Endodermal cell (in vitro differentiated cells): ENCODE data around the gene KLHL41. TPM values are rescaled to one million over a fixed set of nuclear protein-coding genes. Genes with fewer than 3 reads are reported as not detected.

Source experiments
- DNase-seq: peaks from one replicate; pipeline ENCODE4 v3.0.0-alpha.2; 2017
- H3K27ac ChIP-seq: 2 replicates; pipeline ENCODE4 v1.5.1; 2013; ENCODE audit warnings: mild to moderate bottlenecking, low read depth, low read length, moderate library complexity
- H3K27me3 ChIP-seq: 2 replicates; pipeline ENCODE4 v1.6.1; 2013; ENCODE audit warnings: mild to moderate bottlenecking, low read length, moderate library complexity; ENCODE audit not compliant: insufficient read depth, control insufficient read depth, poor library complexity, severe bottlenecking
- H3K36me3 ChIP-seq: 2 replicates; pipeline ENCODE4 v1.7.0; 2013; ENCODE audit warnings: mild to moderate bottlenecking, low read length, moderate library complexity; ENCODE audit not compliant: control insufficient read depth, insufficient read depth
- H3K4me1 ChIP-seq: one replicate; pipeline ENCODE4 v1.7.0; 2013; ENCODE audit warnings: low read length; ENCODE audit not compliant: control insufficient read depth, insufficient read depth
- H3K4me3 ChIP-seq: 2 replicates; pipeline ENCODE4 v1.5.1; 2013; ENCODE audit warnings: mild to moderate bottlenecking, low read length, moderate library complexity
- H3K9ac ChIP-seq: 2 replicates; pipeline ENCODE4 v1.6.1; 2013; ENCODE audit warnings: mild to moderate bottlenecking, low read length, moderate library complexity; ENCODE audit not compliant: poor library complexity, severe bottlenecking; ENCODE audit errors: extremely low read depth
- H3K9me3 ChIP-seq: 2 replicates; pipeline ENCODE4 v1.6.1; 2013; ENCODE audit warnings: mild to moderate bottlenecking, low read length, moderate library complexity; ENCODE audit not compliant: control insufficient read depth
- H3K27ac Mint-ChIP-seq: 2 replicates; pipeline ENCODE4 v1.8.0; 2020; ENCODE audit warnings: mixed read lengths
- H3K27me3 Mint-ChIP-seq: 2 replicates; pipeline ENCODE4 v1.8.0; 2021; ENCODE audit warnings: mild to moderate bottlenecking, mixed read lengths; ENCODE audit not compliant: insufficient read depth
- H3K36me3 Mint-ChIP-seq: 2 replicates; pipeline ENCODE4 v1.8.0; 2020; ENCODE audit warnings: low read depth, mixed read lengths
- H3K4me1 Mint-ChIP-seq: 2 replicates; pipeline ENCODE4 v1.8.0; 2020; ENCODE audit warnings: mixed read lengths
- H3K4me3 Mint-ChIP-seq: 2 replicates; pipeline ENCODE4 v1.8.0; 2020; ENCODE audit warnings: mild to moderate bottlenecking, moderate library complexity, mixed read lengths
- H3K9me3 Mint-ChIP-seq: 2 replicates; pipeline ENCODE4 v1.8.0; 2020; ENCODE audit warnings: mild to moderate bottlenecking, mixed read lengths
- WGBS, 2 experiments: methylation state at CpG; one replicate each; pipeline versions ENCODE4 v1.1.5 to v1.1.7; 2013; ENCODE audit warnings: missing lambda C conversion rate in 2 of 2, mixed read lengths in 1 of 2; ENCODE audit not compliant: insufficient coverage in 1 of 2, insufficient read length in 1 of 2; 5-methylcytosine and 5-hydroxymethylcytosine counted together
- total RNA-seq, 2 donors: library from RNA; stranded (reverse); fragmentation: NEBNext Ultra II Directional in 1 of 2; extraction: Animal tissue kit (Norgen Biotek cat#: 25700) in 1 of 2; gene quantifications; 2 replicates in 1 of 2; 3 replicates in 1 of 2; pipeline ENCODE4 v1.2.1, GENCODE V29; 2021
- TF ChIP-seq, protein P1 (sequence below): fragments of 200-600 bp; sonication (generic); conservative IDR thresholded peaks from 2 replicates; pipeline ENCODE4 v1.5.0; 2021; ENCODE audit warnings: antibody characterized with exemption, mild to moderate bottlenecking

Gene KLHL41
- total RNA-seq, 2 donors from 2014 or later, result not detected

DNA sequence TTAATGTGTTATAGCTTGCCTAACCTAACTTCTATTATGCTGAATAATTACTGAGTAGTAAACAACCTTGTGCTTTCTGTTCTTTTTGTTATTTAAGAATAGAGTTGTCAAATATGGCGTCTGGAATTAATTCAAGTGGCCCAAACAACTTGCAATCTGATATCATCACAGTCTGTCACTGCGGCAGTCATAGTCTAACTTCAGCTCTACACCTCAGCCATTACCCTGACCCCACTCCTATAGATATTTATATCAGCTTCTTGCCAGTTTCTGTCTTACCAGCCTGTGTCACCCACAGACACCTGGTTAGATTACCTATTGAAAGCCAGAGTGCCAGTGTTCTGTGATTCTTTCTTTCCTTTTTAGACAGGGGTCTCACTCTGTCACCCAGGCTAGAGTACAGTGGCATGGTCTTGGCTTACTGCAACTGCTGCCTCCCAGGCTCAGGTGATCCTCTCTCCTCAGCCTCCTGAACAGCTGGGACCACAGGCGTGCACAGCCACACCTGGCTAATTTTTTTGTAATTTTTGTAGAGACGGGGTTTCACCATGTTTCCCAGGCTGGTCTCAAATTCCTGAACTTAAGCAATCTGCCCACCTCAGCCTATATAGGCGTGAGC lies 14.1 kb upstream of the KLHL41 start:
- Histone ChIP-seq H3K36me3 (no peaks in the 10 kb centered on the region), H3K4me3 (no peak overlapping the region), H3K4me1 (no peaks in the 10 kb centered on the region), H3K27me3 (no peaks in the 10 kb centered on the region), H3K9ac (no peak overlapping the region), H3K27ac (no peak overlapping the region), H3K9me3 (peaks cover 6% of the 10 kb centered on the region)
- 93 to 94% methylated on average over 3 to 5 of the region's 5 CpGs for WGBS, 2 experiments
- Mint-ChIP-seq H3K27me3 (no peaks in the 10 kb centered on the region), H3K4me1 (no peaks in the 10 kb centered on the region), H3K36me3 (peaks cover 4% of the 10 kb centered on the region), H3K4me3 (no peak overlapping the region), H3K27ac (no peak overlapping the region), H3K9me3 (no peaks in the 10 kb centered on the region)
- no peak for DNase-seq
- TF ChIP-seq, protein P1, sequence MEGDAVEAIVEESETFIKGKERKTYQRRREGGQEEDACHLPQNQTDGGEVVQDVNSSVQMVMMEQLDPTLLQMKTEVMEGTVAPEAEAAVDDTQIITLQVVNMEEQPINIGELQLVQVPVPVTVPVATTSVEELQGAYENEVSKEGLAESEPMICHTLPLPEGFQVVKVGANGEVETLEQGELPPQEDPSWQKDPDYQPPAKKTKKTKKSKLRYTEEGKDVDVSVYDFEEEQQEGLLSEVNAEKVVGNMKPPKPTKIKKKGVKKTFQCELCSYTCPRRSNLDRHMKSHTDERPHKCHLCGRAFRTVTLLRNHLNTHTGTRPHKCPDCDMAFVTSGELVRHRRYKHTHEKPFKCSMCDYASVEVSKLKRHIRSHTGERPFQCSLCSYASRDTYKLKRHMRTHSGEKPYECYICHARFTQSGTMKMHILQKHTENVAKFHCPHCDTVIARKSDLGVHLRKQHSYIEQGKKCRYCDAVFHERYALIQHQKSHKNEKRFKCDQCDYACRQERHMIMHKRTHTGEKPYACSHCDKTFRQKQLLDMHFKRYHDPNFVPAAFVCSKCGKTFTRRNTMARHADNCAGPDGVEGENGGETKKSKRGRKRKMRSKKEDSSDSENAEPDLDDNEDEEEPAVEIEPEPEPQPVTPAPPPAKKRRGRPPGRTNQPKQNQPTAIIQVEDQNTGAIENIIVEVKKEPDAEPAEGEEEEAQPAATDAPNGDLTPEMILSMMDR, result no peak

DNA sequence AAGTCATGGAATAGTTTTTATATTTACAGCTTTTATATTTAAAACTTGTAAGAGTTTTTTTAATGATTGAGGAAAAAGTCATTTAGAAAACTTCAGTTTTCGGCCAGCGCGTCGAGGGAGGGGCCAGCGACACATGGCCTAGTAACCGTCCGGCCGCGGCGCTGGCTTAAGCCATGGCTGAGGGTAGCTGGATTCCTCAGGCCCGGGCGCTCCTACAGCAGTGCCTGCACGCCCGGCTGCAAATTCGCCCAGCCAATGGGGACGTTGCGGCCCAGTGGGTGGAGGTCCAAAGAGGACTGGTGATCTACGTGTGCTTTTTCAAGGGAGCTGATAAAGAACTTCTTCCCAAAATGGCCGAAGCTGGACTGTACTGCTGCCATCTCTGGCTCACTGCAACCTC lies 4.9 kb upstream of the KLHL41 start:
- no peak overlapping the region for H3K4me3 Mint-ChIP-seq
- no peak overlapping the region for H3K27ac Mint-ChIP-seq
- H3K27me3 ChIP-seq, result no peaks in the 10 kb centered on the region
- H3K27me3 Mint-ChIP-seq, result no peaks in the 10 kb centered on the region
- H3K9me3 ChIP-seq, result peaks cover 7% of the 10 kb centered on the region
- peaks cover 11% of the 10 kb centered on the region for H3K36me3 ChIP-seq
- WGBS, 2 experiments, result 96 to 100% methylated on average over 2 to 19 of the region's 19 CpGs
- DNase-seq, result no peak
- peaks cover 21% of the 10 kb centered on the region for H3K9me3 Mint-ChIP-seq
- peaks cover 12% of the 10 kb centered on the region for H3K36me3 Mint-ChIP-seq
- H3K4me1 ChIP-seq, result peaks cover under 1% of the 10 kb centered on the region
- H3K27ac ChIP-seq, result no peak overlapping the region
- H3K4me3 ChIP-seq, result no peak overlapping the region
- H3K9ac ChIP-seq, result no peak overlapping the region
- peaks cover 2% of the 10 kb centered on the region for H3K4me1 Mint-ChIP-seq
- TF ChIP-seq, protein P1, result no peak

DNA sequence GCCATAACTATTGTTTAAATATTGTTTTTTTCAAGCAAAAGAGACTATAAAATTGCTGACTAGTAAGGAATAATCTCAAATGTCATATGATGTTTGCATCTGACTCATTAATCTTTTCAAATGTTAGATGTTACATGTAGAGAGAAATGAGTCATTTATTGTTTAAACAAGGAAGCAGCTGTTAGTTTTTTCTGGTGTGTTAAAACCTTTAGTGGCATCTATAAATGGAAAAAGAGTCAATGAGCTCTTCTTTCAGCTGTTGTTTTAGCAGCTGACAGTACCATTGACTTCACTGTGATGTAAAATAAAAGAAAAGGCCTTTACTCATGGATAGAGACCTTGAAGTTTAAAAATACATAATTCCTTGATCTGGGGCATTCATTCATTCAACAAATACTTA lies 1.8 kb upstream of the KLHL41 start:
- peaks cover 21% of the 10 kb centered on the region for H3K9me3 Mint-ChIP-seq
- no peak overlapping the region for H3K4me3 Mint-ChIP-seq
- Histone ChIP-seq H3K4me3 (no peak overlapping the region), H3K9ac (no peak overlapping the region), H3K36me3 (peaks cover 11% of the 10 kb centered on the region), H3K27ac (no peak overlapping the region), H3K9me3 (peaks cover 7% of the 10 kb centered on the region), H3K4me1 (peaks cover 9% of the 10 kb centered on the region), H3K27me3 (no peaks in the 10 kb centered on the region)
- peaks cover 12% of the 10 kb centered on the region for H3K36me3 Mint-ChIP-seq
- TF ChIP-seq, protein P1, result no peak
- DNase-seq, result no peak
- H3K27me3 Mint-ChIP-seq, result no peaks in the 10 kb centered on the region
- H3K4me1 Mint-ChIP-seq, result peaks cover 7% of the 10 kb centered on the region
- no peak overlapping the region for H3K27ac Mint-ChIP-seq
